Measurements from ENCODE around the gene MKX. TPM values are rescaled to one million over a fixed set of nuclear protein-coding genes. Genes with fewer than 3 reads are reported as not detected.

The MKX gene
- polyA plus RNA-seq, 1 experiment = 0.76 TPM

GRCh38 chr10:27644307-27644939, 101.2 kb downstream of the MKX start:
- Histone ChIP-seq H3K9me3 (ENCODE audit: control insufficient read depth, insufficient read depth, low read length) (no peaks in the 10 kb centered on the region), H3K4me3 (ENCODE audit: low read depth, low read length) (no peak overlapping the region), H3K27ac (ENCODE audit: low read depth, low read length) (no peak overlapping the region), H3K27me3 (ENCODE audit: control insufficient read depth, insufficient read depth, low read length) (no peaks in the 10 kb centered on the region)
- no peak for DNase-seq (ENCODE audit: low read depth, low spot score)
- TF ChIP-seq, protein P1, sequence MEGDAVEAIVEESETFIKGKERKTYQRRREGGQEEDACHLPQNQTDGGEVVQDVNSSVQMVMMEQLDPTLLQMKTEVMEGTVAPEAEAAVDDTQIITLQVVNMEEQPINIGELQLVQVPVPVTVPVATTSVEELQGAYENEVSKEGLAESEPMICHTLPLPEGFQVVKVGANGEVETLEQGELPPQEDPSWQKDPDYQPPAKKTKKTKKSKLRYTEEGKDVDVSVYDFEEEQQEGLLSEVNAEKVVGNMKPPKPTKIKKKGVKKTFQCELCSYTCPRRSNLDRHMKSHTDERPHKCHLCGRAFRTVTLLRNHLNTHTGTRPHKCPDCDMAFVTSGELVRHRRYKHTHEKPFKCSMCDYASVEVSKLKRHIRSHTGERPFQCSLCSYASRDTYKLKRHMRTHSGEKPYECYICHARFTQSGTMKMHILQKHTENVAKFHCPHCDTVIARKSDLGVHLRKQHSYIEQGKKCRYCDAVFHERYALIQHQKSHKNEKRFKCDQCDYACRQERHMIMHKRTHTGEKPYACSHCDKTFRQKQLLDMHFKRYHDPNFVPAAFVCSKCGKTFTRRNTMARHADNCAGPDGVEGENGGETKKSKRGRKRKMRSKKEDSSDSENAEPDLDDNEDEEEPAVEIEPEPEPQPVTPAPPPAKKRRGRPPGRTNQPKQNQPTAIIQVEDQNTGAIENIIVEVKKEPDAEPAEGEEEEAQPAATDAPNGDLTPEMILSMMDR (IDR thresholded peaks at IDR 0.05; ENCODE audit: low read depth, low read length) = no peak
- ChIA-PET CTCF (interaction anchor here (0.6 to 1.8 kb wide), 3 partner anchors 12 to 442 kb away, joined by 3 to 5 read pairs (median 3); no protein-coding TSS in a partner anchor), POLR2A (no interaction called here)

- Histone ChIP-seq H3K4me3 (ENCODE audit: low read depth, low read length) (no peak overlapping the region), H3K27ac (ENCODE audit: low read depth, low read length) (no peak overlapping the region), H3K9me3 (ENCODE audit: control insufficient read depth, insufficient read depth, low read length) (no peaks in the 10 kb centered on the region), H3K27me3 (ENCODE audit: control insufficient read depth, insufficient read depth, low read length) (no peaks in the 10 kb centered on the region)
- CTCF ChIA-PET = no interaction called here
- TF ChIP-seq, protein P1 (IDR thresholded peaks at IDR 0.05; ENCODE audit: low read depth, low read length) = no peak
- no peak for DNase-seq (ENCODE audit: low read depth, low spot score)
- POLR2A ChIA-PET = no interaction called here
These were observed 102.3 kb downstream of the MKX start for GRCh38 chr10:27643301-27643700.

DNA sequence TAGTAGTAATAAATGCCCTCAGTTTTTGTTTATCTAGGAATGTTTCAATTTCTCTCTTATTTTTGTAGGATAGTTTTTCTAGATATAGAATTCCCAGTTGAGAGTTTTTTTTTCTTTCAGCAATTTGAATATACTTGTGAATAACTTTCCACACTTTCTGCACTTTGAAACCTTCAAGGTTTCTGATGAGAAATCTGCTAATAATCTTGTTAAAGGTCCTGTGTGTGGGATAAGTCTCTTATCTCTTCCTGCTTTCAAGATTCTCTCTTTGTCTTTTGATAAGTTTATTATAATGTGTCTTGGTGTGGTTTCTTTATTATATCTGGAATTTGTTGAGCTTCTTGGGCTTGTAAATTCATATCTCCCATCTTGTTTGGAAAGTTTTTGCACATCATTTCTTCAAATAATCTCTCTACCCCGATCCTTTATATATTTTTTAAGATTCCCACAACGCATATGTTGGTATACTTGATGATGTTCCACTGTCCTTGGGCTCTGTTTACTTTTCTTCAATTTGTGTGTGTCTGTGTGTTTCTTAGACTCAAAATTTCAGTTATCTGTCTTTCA, 103.5 kb downstream of the MKX start:
- ChIA-PET CTCF (no interaction called here), POLR2A (no interaction called here)
- DNase-seq (ENCODE audit: low read depth, low spot score) = no peak
- no peak overlapping the region for H3K4me3 ChIP-seq (ENCODE audit: low read depth, low read length)
- no peaks in the 10 kb centered on the region for H3K9me3 ChIP-seq (ENCODE audit: control insufficient read depth, insufficient read depth, low read length)
- no peak overlapping the region for H3K27ac ChIP-seq (ENCODE audit: low read depth, low read length)
- H3K27me3 ChIP-seq (ENCODE audit: control insufficient read depth, insufficient read depth, low read length) = no peaks in the 10 kb centered on the region
- TF ChIP-seq, protein P1 (IDR thresholded peaks at IDR 0.05; ENCODE audit: low read depth, low read length) = no peak

GRCh38 chr10:27638071-27638750, 107.4 kb downstream of the MKX start:
- CTCF ChIA-PET = no interaction called here
- POLR2A ChIA-PET = no interaction called here
- Histone ChIP-seq H3K27me3 (ENCODE audit: control insufficient read depth, insufficient read depth, low read length) (no peaks in the 10 kb centered on the region), H3K9me3 (ENCODE audit: control insufficient read depth, insufficient read depth, low read length) (no peaks in the 10 kb centered on the region), H3K4me3 (ENCODE audit: low read depth, low read length) (no peak overlapping the region), H3K27ac (ENCODE audit: low read depth, low read length) (no peak overlapping the region)
- TF ChIP-seq, protein P1 (IDR thresholded peaks at IDR 0.05; ENCODE audit: low read depth, low read length) = no peak
- no peak for DNase-seq (ENCODE audit: low read depth, low spot score)

- TF ChIP-seq, protein P1 (IDR thresholded peaks at IDR 0.05; ENCODE audit: low read depth, low read length) = no peak
- no peak for DNase-seq (ENCODE audit: low read depth, low spot score)
- Histone ChIP-seq H3K27me3 (ENCODE audit: control insufficient read depth, insufficient read depth, low read length) (no peaks in the 10 kb centered on the region), H3K9me3 (ENCODE audit: control insufficient read depth, insufficient read depth, low read length) (no peaks in the 10 kb centered on the region), H3K4me3 (ENCODE audit: low read depth, low read length) (no peak overlapping the region), H3K27ac (ENCODE audit: low read depth, low read length) (no peak overlapping the region)
- ChIA-PET CTCF (no interaction called here), POLR2A (no interaction called here)
These were observed 108.0 kb downstream of the MKX start for GRCh38 chr10:27637601-27638000.

Data from AG04450 (cell line).